BLaER1 (cell line): Measurements from ENCODE around the gene LGR4.

Experiments used
- H3K27ac ChIP-seq: shearing (Covaris generic); formaldehyde crosslinking; 2 replicates; pipeline ENCODE4 v1.8.1; 2022
- H3K27me3 ChIP-seq: shearing (Covaris generic); formaldehyde crosslinking; 2 replicates; pipeline ENCODE4 v1.8.1; 2022
- H3K36me3 ChIP-seq: shearing (Covaris generic); formaldehyde crosslinking; 2 replicates; pipeline ENCODE4 v1.8.1; 2022
- H3K4me1 ChIP-seq: shearing (Covaris generic); formaldehyde crosslinking; 2 replicates; pipeline ENCODE4 v1.8.1; 2022
- H3K4me2 ChIP-seq: shearing (Covaris generic); formaldehyde crosslinking; 2 replicates; pipeline ENCODE4 v1.8.1; 2022
- H3K4me3 ChIP-seq: shearing (Covaris generic); formaldehyde crosslinking; 2 replicates; pipeline ENCODE4 v1.8.1; 2022
- H3K9ac ChIP-seq: shearing (Covaris generic); formaldehyde crosslinking; 2 replicates; pipeline ENCODE4 v1.8.1; 2022
- H3K9me3 ChIP-seq: shearing (Covaris generic); formaldehyde crosslinking; 2 replicates; pipeline ENCODE4 v1.8.1; 2022
- H4K20me1 ChIP-seq: shearing (Covaris generic); formaldehyde crosslinking; 2 replicates; pipeline ENCODE4 v1.8.1; 2022
- Cebpa-rat ChIP-seq: shearing (Covaris generic); IDR thresholded peaks from 2 replicates; pipeline ENCODE4 v1.8.1; 2022

Gene LGR4

GRCh38 chr11:27420722-27421572 lies 51.6 kb downstream of the LGR4 start:
- no peak overlapping the region for H3K9ac ChIP-seq
- no peaks in the 10 kb centered on the region; the same call in 1 of the 2 replicates for H3K4me1 ChIP-seq
- no peak for TF ChIP-seq Cebpa-rat
- no peaks in the 10 kb centered on the region for H3K27me3 ChIP-seq
- H3K4me2 ChIP-seq: no peak overlapping the region
- no peak overlapping the region for H3K27ac ChIP-seq
- no peak overlapping the region for H3K4me3 ChIP-seq
- H4K20me1 ChIP-seq: no peaks in the 10 kb centered on the region
- H3K9me3 ChIP-seq: no peaks in the 10 kb centered on the region
- no peaks in the 10 kb centered on the region for H3K36me3 ChIP-seq

DNA sequence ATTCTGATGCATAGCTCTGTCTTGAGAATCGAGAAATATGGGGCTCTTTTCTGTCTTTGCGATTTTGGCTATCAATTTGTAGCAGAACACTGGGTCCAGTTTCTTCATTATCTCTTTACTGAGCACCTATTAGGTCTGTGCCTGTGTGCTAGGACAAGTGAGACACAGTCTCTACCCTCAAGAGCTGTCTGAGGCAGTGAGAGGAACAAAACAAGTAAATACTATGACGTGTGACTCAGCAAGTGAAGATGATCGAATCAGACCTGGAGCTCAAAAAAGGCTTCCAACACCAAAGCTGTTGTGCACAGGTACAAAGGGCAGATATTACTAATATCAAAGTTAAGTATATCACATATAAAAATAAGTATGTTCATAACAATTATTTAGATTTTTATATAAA lies 52.4 kb downstream of the LGR4 start:
- TF ChIP-seq Cebpa-rat: no peak
- no peaks in the 10 kb centered on the region for H3K4me1 ChIP-seq
- no peak overlapping the region for H3K4me2 ChIP-seq
- H3K27ac ChIP-seq: no peak overlapping the region
- H4K20me1 ChIP-seq: no peaks in the 10 kb centered on the region
- no peak overlapping the region for H3K9ac ChIP-seq
- no peaks in the 10 kb centered on the region for H3K27me3 ChIP-seq
- no peaks in the 10 kb centered on the region for H3K36me3 ChIP-seq
- H3K4me3 ChIP-seq: no peak overlapping the region
- H3K9me3 ChIP-seq: no peaks in the 10 kb centered on the region

DNA sequence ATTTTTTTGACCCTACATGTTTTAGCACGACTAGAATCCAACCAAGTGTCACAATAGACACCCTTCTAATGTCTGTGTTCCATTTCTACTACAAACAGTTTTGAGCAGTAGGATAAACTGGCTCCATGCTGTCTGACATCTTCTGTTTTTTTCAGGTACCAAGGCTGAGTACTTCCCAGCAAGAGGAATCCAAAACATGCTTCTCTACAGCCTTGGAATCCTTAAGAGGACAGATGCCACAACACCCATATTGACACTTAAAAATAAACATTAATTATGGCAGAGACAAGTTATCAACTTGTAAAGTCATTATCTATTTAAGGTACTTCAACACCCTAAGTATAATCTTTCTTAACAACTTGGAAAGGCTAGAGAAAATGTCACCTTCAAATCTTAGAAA lies 54.2 kb downstream of the LGR4 start:
- TF ChIP-seq Cebpa-rat: no peak
- H3K4me2 ChIP-seq: no peak overlapping the region
- no peaks in the 10 kb centered on the region for H4K20me1 ChIP-seq
- no peak overlapping the region for H3K27ac ChIP-seq
- H3K9me3 ChIP-seq: no peaks in the 10 kb centered on the region
- no peak overlapping the region for H3K4me3 ChIP-seq
- no peak overlapping the region for H3K9ac ChIP-seq
- H3K27me3 ChIP-seq: no peaks in the 10 kb centered on the region
- H3K36me3 ChIP-seq: no peaks in the 10 kb centered on the region
- H3K4me1 ChIP-seq: no peaks in the 10 kb centered on the region

GRCh38 chr11:27416568-27417176 lies 55.9 kb downstream of the LGR4 start:
- no peak for TF ChIP-seq Cebpa-rat
- H3K27ac ChIP-seq: no peak overlapping the region

DNA sequence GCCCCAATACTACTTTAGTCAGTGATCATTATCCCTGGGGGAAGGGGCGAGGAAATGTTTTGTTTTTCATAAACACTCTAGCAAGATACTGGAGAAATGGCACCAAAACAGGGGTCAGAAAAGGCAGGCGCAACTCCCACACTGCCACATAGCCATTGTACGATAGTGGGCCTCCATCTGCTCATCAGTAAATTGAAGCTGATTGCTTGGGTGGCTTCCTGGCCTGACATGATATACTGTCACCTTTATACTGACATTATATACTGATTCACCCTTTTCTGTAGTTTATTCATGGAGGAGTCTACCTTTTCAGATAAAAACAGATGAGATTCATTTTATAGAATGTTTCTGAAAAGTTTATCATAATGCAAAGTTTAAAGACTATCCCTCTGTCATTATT lies 57.9 kb downstream of the LGR4 start:
- no peak for TF ChIP-seq Cebpa-rat
- Histone ChIP-seq H4K20me1 (no peaks in the 10 kb centered on the region), H3K9me3 (no peaks in the 10 kb centered on the region), H3K27me3 (no peaks in the 10 kb centered on the region), H3K9ac (no peak overlapping the region), H3K36me3 (no peaks in the 10 kb centered on the region), H3K4me1 (no peaks in the 10 kb centered on the region), H3K27ac (no peak overlapping the region), H3K4me3 (no peak overlapping the region), H3K4me2 (no peak overlapping the region)

More at GRCh38 chr11:27416568-27417176, 55.9 kb downstream of the LGR4 start:
- Histone ChIP-seq H3K4me1 (no peaks in the 10 kb centered on the region), H3K4me2 (no peak overlapping the region), H3K36me3 (no peaks in the 10 kb centered on the region), H3K9me3 (no peaks in the 10 kb centered on the region), H4K20me1 (no peaks in the 10 kb centered on the region), H3K9ac (no peak overlapping the region), H3K27me3 (no peaks in the 10 kb centered on the region), H3K4me3 (no peak overlapping the region)

DNA sequence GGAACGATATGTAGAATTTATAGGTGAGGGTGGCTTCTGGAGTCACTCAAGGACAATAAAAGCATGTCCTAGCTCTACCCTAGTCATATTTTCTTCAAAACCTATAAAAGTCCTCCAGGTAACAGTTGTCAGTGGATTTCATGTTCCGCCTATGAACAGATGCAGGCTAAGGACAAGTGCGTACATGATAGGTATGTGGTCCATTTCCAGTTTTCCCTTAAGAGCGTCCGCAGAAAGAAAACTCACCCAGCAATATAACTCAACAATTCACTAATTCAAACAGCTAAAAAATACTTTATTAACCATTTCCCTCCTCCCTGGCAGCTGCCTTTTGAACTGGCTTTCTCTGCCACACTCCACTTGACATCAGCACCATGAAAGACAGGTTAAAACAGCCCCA lies 59.4 kb downstream of the LGR4 start:
- H3K4me1 ChIP-seq: no peaks in the 10 kb centered on the region
- H3K9ac ChIP-seq: no peak overlapping the region
- TF ChIP-seq Cebpa-rat: no peak
- no peak overlapping the region for H3K4me2 ChIP-seq
- no peak overlapping the region for H3K27ac ChIP-seq
- H4K20me1 ChIP-seq: no peaks in the 10 kb centered on the region
- H3K36me3 ChIP-seq: no peaks in the 10 kb centered on the region
- no peaks in the 10 kb centered on the region for H3K27me3 ChIP-seq
- H3K4me3 ChIP-seq: no peak overlapping the region
- no peaks in the 10 kb centered on the region for H3K9me3 ChIP-seq

DNA sequence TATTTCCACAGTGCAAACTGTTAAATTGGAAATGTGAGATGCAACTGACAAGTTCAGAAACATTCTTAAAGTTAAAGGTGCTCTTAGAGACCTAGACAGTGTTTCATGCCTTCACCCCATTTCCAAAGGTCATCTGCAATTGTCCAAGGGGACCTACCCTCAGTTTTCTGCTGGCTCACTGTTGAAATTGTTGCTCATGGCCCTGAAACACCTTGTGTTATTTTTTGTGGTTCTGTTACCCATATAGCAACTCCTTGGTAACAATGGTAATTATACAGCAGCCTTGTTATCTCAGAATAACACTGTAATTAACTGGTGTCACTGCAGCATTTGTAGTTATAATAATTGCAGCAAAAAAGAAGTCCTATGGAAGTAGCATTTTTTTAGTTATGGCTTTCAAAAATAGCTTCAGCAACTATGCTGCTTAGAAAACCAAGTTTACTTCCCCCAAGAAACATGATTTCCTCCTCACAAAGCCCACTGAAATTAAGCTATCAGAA lies 60.3 kb downstream of the LGR4 start:
- Histone ChIP-seq H3K9me3 (no peaks in the 10 kb centered on the region), H3K36me3 (no peaks in the 10 kb centered on the region), H3K27ac (no peak overlapping the region), H3K4me2 (no peak overlapping the region), H4K20me1 (no peaks in the 10 kb centered on the region), H3K27me3 (no peaks in the 10 kb centered on the region), H3K4me1 (no peaks in the 10 kb centered on the region), H3K4me3 (no peak overlapping the region), H3K9ac (no peak overlapping the region)
- no peak for TF ChIP-seq Cebpa-rat

DNA sequence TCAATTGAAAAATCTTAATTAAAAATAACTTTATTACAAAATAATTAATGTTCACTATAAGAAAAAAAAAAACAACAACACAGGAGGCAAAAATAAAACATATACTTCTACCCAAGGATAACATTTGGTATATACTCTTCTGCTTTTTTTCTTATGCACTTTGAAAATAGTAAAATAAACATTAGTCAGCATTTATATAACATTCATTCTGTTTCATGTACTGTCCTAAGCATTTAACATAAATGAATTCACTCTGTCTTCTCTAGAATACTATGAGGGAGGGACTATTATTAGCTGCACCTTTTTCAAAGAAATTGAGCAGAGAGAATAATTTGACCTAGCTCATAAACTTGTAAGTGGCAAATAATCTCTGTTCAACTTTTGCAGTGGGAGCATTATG lies 61.3 kb downstream of the LGR4 start:
- no peaks in the 10 kb centered on the region for H3K4me1 ChIP-seq
- no peak overlapping the region for H3K4me2 ChIP-seq
- no peak overlapping the region for H3K9ac ChIP-seq
- no peaks in the 10 kb centered on the region for H3K9me3 ChIP-seq
- no peak overlapping the region for H3K27ac ChIP-seq
- no peaks in the 10 kb centered on the region for H4K20me1 ChIP-seq
- H3K4me3 ChIP-seq: no peak overlapping the region
- no peaks in the 10 kb centered on the region for H3K36me3 ChIP-seq
- TF ChIP-seq Cebpa-rat: no peak
- no peaks in the 10 kb centered on the region for H3K27me3 ChIP-seq

- H4K20me1 ChIP-seq: no peaks in the 10 kb centered on the region
- H3K9ac ChIP-seq: no peak overlapping the region
- H3K9me3 ChIP-seq: no peaks in the 10 kb centered on the region
- no peaks in the 10 kb centered on the region for H3K4me1 ChIP-seq
- no peak overlapping the region for H3K4me2 ChIP-seq
- H3K27me3 ChIP-seq: no peaks in the 10 kb centered on the region
- H3K4me3 ChIP-seq: no peak overlapping the region
- H3K27ac ChIP-seq: no peak overlapping the region
- no peaks in the 10 kb centered on the region for H3K36me3 ChIP-seq
- no peak for TF ChIP-seq Cebpa-rat
Measured at GRCh38 chr11:27410272-27410671, 62.3 kb downstream of the LGR4 start.

DNA sequence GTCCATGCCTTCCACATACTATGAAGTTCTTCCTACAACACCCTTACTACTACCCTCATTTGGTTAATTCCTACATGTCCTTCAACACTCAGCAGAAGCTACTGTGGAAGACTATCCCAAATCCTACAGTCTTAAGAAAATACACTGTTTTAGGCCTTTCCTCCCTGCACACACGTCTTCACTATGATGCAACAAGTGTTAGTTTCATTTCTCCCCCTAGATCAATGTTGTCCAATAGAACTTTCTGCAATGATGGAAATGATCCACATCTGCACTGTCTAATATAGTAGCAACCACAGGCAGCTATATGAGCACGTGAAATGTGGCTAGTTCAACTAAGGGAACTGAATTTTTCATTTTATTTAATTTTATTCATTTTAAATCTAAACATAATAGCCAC lies 62.8 kb downstream of the LGR4 start:
- H3K9ac ChIP-seq: no peak overlapping the region
- no peaks in the 10 kb centered on the region for H4K20me1 ChIP-seq
- H3K27ac ChIP-seq: no peak overlapping the region
- no peak overlapping the region for H3K4me2 ChIP-seq
- H3K4me1 ChIP-seq: no peaks in the 10 kb centered on the region
- no peaks in the 10 kb centered on the region for H3K27me3 ChIP-seq
- no peak for TF ChIP-seq Cebpa-rat
- H3K9me3 ChIP-seq: no peaks in the 10 kb centered on the region
- no peaks in the 10 kb centered on the region for H3K36me3 ChIP-seq
- H3K4me3 ChIP-seq: no peak overlapping the region
